ENCODE results near the gene IKBKG. TPM values are rescaled to one million over a fixed set of nuclear protein-coding genes. Genes with fewer than 3 reads are reported as not detected.

The IKBKG gene
- total and polyA plus RNA-seq, 9 donors = 1.5 to 28.6 (median 16.1) TPM

GRCh38 chrX:154595559-154596249 lies 48.3 kb downstream of the IKBKG start:
- 33 to 39% (median 39%) methylated on average over 2 of the region's 2 CpGs for WGBS, 3 donors
- intact Hi-C loops (cut with DNase I) = no loop called here
- Histone ChIP-seq H3K27ac (no peak overlapping the region), H3K4me3 (no peak overlapping the region), H3K9me3 (no peaks in the 10 kb centered on the region), H3K36me3 (no peaks in the 10 kb centered on the region), H3K27me3 (no peaks in the 10 kb centered on the region), H3K4me1 (ENCODE audit: insufficient read depth) (no peaks in the 10 kb centered on the region)
- no peak for DNase-seq
- TF ChIP-seq EP300 (IDR thresholded peaks at IDR 0.05) (no peak), POLR2A (IDR thresholded peaks at IDR 0.05) (no peak), CTCF (IDR thresholded peaks at IDR 0.05) (no peak)

GRCh38 chrX:154596290-154596929 lies 49.0 kb downstream of the IKBKG start:
- Histone ChIP-seq H3K27me3 (no peaks in the 10 kb centered on the region), H3K4me3 (no peak overlapping the region), H3K4me1 (ENCODE audit: insufficient read depth) (no peaks in the 10 kb centered on the region), H3K36me3 (no peaks in the 10 kb centered on the region), H3K27ac (no peak overlapping the region), H3K9me3 (no peaks in the 10 kb centered on the region)
- peak in 1 of 5 donors; percentile 3 for DNase-seq
- intact Hi-C loops (cut with DNase I) = no loop called here
- WGBS, 3 donors = 7 to 18% (median 12%) methylated on average over 3 of the region's 3 CpGs
- TF ChIP-seq POLR2A (IDR thresholded peaks at IDR 0.05) (no peak), CTCF (IDR thresholded peaks at IDR 0.05) (no peak), EP300 (IDR thresholded peaks at IDR 0.05) (no peak)

GRCh38 chrX:154597221-154597620 lies 49.8 kb downstream of the IKBKG start:
- Histone ChIP-seq H3K9me3 (no peaks in the 10 kb centered on the region), H3K4me1 (ENCODE audit: insufficient read depth) (no peaks in the 10 kb centered on the region), H3K36me3 (no peaks in the 10 kb centered on the region), H3K27me3 (no peaks in the 10 kb centered on the region), H3K4me3 (no peak overlapping the region), H3K27ac (no peak overlapping the region)
- TF ChIP-seq CTCF (IDR thresholded peaks at IDR 0.05) (no peak), POLR2A (IDR thresholded peaks at IDR 0.05) (no peak), EP300 (IDR thresholded peaks at IDR 0.05) (no peak)
- intact Hi-C loops (cut with DNase I) = no loop called here
- peak in 1 of 5 donors; percentile 4 for DNase-seq
- WGBS, 3 donors = 77 to 88% (median 84%) methylated on average over 12 of the region's 12 CpGs

- H3K9me3 ChIP-seq = no peaks in the 10 kb centered on the region
- TF ChIP-seq EP300 (IDR thresholded peaks at IDR 0.05) = no peak
- no peak for TF ChIP-seq POLR2A (IDR thresholded peaks at IDR 0.05)
- TF ChIP-seq CTCF (IDR thresholded peaks at IDR 0.05) = no peak
These were observed 51.2 kb downstream of the IKBKG start for GRCh38 chrX:154598656-154599055.

More at GRCh38 chrX:154598656-154599055, 51.2 kb downstream of the IKBKG start:
- H3K36me3 ChIP-seq = no peaks in the 10 kb centered on the region
- no peak for DNase-seq
- no peak overlapping the region for H3K27ac ChIP-seq
- H3K27me3 ChIP-seq = no peaks in the 10 kb centered on the region
- intact Hi-C loops (cut with DNase I) = no loop called here
- no peak overlapping the region for H3K4me3 ChIP-seq
- 85 to 90% (median 87%) methylated on average over 8 of the region's 8 CpGs for WGBS, 3 donors
- no peaks in the 10 kb centered on the region for H3K4me1 ChIP-seq (ENCODE audit: insufficient read depth)

Measured in ovary (tissue), 9 donors.